T-helper 17 cell (primary cell): Measurements from ENCODE around the gene CHD9. TPM values are rescaled to one million over a fixed set of nuclear protein-coding genes. Genes with fewer than 3 reads are reported as not detected.

Experiments used
- ATAC-seq: fragments of 150-1000 bp; cut with Tn5 transposase; 2 replicates; pipeline ENCODE4 v1.10.0; 2021; ENCODE audit warnings: mild to moderate bottlenecking, moderate library complexity
- DNase-seq, 3 donors: peaks; one replicate each; pipeline versions ENCODE4 v3.0.0 to v3.0.0-alpha.2; 2020 to 2021
- H3K9me3 ChIP-seq: one replicate; pipeline ENCODE4 v1.7.0; 2013; ENCODE audit warnings: low read length, mild to moderate bottlenecking; ENCODE audit not compliant: control insufficient read depth, poor library complexity, severe bottlenecking
- H3K27ac Mint-ChIP-seq: one replicate; pipeline ENCODE4 v1.8.0; 2022; ENCODE audit warnings: mild to moderate bottlenecking, moderate library complexity, mixed read lengths
- H3K27me3 Mint-ChIP-seq: one replicate; pipeline ENCODE4 v1.8.0; 2022; ENCODE audit warnings: mixed read lengths
- H3K36me3 Mint-ChIP-seq: one replicate; pipeline ENCODE4 v1.8.0; 2022; ENCODE audit warnings: low read depth, mixed read lengths
- H3K4me1 Mint-ChIP-seq: one replicate; pipeline ENCODE4 v1.8.0; 2022; ENCODE audit warnings: mild to moderate bottlenecking, mixed read lengths
- H3K4me3 Mint-ChIP-seq: one replicate; pipeline ENCODE4 v1.8.0; 2022; ENCODE audit warnings: mild to moderate bottlenecking, moderate library complexity, mixed read lengths
- total RNA-seq, 4 donors: library from RNA in 2 of 4; stranded (reverse) in 2 of 4; gene quantifications; one replicate each; pipeline ENCODE4 v1.2.3 and lab custom pipeline; 2022 to 2026

The CHD9 gene
- total RNA-seq, 2 donors from 2014 or later, result 32.4 to 33.3 TPM

DNA sequence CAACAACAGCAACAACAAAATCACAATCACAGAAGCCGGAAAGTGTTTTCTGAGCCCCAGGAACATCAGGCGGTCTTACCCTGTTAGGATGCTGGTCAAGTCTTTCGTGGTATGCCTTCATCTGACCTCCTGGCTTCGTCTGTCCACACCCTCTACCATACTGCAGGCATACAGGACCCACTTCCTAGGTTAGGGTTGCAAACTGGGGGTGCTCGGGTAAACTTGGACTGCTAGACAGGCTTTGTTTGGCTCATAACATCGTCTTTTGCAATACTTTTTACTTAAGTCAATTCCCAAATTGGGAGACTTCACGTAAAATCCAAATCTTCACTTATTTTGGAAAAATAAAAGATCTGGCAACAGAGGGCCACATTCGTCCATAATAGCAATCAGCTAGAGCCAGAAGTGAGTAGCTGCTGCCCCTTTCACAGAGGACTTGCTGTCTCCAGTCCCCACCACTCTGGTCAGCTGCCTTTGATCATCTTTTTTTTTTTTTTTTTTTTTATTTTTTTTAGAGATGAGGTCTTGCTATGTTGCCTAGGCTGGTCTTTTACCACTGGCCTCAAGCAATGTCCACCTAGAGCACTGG, 30.0 kb downstream of the CHD9 start:
- H3K9me3 ChIP-seq, result no peaks in the 10 kb centered on the region
- Mint-ChIP-seq H3K4me3 (no peak overlapping the region), H3K27ac (no peak overlapping the region), H3K4me1 (peaks cover 10% of the 10 kb centered on the region), H3K36me3 (no peaks in the 10 kb centered on the region), H3K27me3 (no peaks in the 10 kb centered on the region)
- DNase-seq, result no peak
- ATAC-seq, result no peak

DNA sequence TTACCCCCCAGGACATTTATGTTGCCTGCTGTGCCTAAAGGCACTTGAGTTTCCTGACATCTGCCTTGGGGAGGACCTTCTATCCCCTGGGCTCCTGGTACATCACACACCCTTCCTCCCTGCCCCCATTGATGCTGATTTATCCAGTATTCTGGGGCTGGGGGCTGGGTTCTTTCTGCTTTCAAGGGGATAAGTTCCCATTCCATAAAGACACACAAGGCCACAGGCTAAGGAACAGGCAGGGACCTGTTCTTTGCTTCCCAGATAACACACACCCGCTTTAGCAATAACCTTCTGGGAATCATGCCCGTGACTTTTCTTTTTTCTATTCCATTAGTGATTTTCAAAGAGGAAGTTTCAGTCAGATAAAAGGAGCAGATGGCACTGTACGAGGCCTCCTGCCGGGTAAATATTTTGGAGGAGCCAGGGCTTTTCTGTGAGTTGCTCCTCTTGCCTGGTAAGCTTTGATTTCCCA, 30.6 kb downstream of the CHD9 start:
- no peaks in the 10 kb centered on the region for H3K27me3 Mint-ChIP-seq
- ATAC-seq (no peak), DNase-seq (no peak)
- H3K27ac Mint-ChIP-seq, result peak overlapping the region; percentile 34
- no peaks in the 10 kb centered on the region for H3K9me3 ChIP-seq
- H3K4me3 Mint-ChIP-seq, result no peak overlapping the region
- H3K36me3 Mint-ChIP-seq, result no peaks in the 10 kb centered on the region
- H3K4me1 Mint-ChIP-seq, result peaks cover 12% of the 10 kb centered on the region

DNA sequence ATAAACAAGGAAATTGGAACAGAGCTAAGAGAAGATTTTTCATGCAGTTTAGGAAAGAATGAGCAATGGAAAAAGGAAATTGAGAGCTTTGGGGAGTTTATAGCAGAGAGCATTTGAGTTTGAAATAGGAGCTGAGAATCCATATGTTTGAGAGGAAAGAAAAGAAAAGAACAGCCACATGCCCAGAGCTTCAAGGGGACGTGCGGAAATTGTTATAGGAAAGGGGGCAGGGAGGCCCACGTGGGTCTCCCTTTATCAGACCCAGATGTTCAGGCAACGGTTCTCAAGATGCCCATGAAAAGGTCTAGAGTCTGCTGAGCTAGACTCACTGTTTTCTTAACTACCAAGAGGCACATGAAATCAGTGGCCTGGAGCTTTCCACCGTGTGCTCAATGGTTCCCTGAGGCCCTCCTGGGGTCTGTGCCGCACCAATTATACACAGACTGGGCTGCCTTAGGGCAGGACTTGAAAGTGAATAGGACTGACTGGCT, 31.2 kb downstream of the CHD9 start:
- no peaks in the 10 kb centered on the region for H3K9me3 ChIP-seq
- DNase-seq (no peak), ATAC-seq (no peak)
- H3K27ac Mint-ChIP-seq, result peak overlapping the region; percentile 34
- H3K4me1 Mint-ChIP-seq, result peaks cover 16% of the 10 kb centered on the region
- no peaks in the 10 kb centered on the region for H3K36me3 Mint-ChIP-seq
- H3K27me3 Mint-ChIP-seq, result no peaks in the 10 kb centered on the region
- H3K4me3 Mint-ChIP-seq, result no peak overlapping the region

DNA sequence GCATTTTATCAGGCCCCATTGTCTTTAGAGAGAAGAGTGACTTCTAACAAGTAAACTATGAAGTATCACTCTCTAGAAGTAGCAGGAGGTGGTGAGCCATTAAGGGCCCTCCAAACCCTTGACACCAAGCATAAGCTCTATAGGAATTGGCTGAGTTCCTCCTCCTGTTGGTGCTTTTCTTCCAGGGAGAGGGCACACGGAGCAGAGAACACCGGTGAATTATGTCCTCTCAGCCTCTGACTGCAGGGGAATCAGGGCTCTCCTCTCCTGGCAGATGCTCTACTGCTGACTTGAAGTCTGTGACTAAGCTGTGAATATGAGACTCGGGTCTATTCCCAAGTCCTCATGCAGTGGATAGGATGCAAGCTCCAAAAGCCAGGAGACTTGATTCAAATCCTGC, 32.3 kb downstream of the CHD9 start:
- no peak for ATAC-seq
- DNase-seq, result no peak
- no peak overlapping the region for H3K4me3 Mint-ChIP-seq
- H3K9me3 ChIP-seq, result no peaks in the 10 kb centered on the region
- H3K27me3 Mint-ChIP-seq, result no peaks in the 10 kb centered on the region
- peaks cover 18% of the 10 kb centered on the region for H3K4me1 Mint-ChIP-seq
- no peaks in the 10 kb centered on the region for H3K36me3 Mint-ChIP-seq
- no peak overlapping the region for H3K27ac Mint-ChIP-seq

DNA sequence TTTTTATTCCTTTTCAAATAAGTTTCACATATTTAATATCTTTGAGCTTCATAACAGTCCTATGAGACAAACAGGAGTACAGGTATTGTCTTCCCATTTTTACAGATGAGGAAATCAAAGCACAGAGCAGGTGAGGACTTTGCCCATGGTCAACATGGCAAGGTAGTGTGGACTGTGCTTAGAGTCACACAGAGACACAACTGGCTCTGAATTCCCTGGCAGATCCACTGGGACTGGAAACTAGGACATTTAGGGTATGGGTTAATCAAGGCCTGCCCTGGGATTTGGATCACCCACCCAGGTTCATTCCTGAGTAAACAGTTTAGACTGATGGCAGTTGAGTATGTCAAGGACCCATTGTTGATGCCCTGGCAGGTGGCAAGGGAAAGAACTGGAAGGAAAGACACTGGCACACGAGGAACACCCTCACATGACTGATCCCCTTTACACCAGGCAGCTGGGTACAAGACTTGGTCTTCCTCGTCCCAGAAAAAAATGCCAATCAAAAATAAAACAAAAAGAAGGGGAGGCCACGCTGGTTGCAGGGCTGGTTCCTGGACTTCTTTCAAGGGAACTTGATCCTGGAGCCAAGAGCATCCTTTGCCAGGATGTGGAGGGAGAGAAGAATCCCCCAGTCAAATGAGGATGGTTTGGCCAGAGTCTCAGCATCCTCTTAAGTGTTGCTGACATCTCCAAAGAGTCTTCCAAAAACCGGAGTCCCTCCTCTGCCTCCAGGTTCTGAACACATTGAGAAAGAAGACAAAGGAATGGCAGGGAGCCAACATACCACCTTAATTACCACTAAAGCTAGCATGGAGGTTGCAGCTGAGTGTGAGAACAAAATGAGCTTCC, 34.9 kb downstream of the CHD9 start:
- no peaks in the 10 kb centered on the region for H3K9me3 ChIP-seq
- H3K27ac Mint-ChIP-seq, result no peak overlapping the region
- no peaks in the 10 kb centered on the region for H3K27me3 Mint-ChIP-seq
- peak overlapping the region; percentile 12 for H3K4me3 Mint-ChIP-seq
- DNase-seq (no peak), ATAC-seq (no peak)
- no peaks in the 10 kb centered on the region for H3K36me3 Mint-ChIP-seq
- H3K4me1 Mint-ChIP-seq, result peaks cover 22% of the 10 kb centered on the region

DNA sequence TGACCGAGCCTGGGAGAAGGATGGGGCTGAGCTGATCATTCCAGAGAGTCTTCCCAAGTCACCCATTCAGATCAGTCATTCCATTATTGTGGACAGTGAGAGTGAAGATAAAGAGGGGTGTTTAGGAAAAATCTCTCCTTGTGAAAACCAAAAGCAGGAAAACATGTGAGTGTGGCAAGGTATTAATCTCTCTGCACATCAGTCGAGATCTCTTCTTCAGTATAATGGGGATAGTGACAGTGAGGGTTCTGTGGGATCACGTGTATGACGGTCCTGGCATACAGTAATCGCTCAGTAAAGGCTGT, 35.4 kb downstream of the CHD9 start:
- Mint-ChIP-seq H3K36me3 (no peaks in the 10 kb centered on the region), H3K4me3 (peak overlapping the region; percentile 47), H3K27me3 (no peaks in the 10 kb centered on the region), H3K27ac (no peak overlapping the region), H3K4me1 (peaks cover 22% of the 10 kb centered on the region)
- ATAC-seq (no peak), DNase-seq (no peak)
- H3K9me3 ChIP-seq, result no peaks in the 10 kb centered on the region

DNA sequence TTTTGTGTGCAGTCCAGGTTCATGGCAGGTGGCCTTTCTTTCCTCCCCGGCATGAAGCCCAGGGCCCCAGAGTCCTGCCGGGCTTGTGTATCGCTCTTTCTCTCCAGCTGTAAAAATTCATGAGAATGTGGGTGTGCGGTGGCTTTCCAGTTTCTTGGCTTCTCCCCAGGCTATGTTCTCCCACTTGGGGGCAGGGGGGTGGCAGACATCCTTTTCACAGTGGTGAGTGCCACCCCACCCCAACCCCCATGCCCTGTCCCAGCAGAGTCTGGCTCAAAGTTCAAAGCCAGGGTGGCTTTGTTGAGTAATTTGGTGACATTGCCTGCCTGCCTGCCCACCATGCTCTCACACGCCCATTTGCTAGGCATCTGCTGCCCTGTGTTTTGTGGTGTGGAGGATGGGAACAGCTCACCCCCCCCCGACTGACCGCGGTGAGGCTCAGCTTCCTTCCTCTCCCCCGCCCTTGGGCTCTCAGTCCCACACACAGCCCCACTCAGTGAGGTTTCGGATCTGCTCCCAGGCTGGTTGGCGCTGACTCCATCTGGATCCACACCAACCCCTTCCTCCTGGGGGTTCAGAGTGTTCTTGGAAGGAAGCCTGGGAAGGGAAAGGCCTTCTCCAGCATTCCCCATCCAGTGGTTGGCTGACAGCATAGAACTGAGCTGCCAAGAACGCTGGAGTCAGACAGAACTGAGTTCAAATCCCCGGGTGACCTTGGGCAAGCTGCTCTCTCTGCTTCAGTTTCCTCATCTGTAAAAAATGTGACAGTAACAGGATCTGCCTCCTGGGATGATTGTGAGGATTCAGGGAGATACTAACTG, 36.0 kb downstream of the CHD9 start:
- no peaks in the 10 kb centered on the region for H3K9me3 ChIP-seq
- ATAC-seq (peak; percentile 32), DNase-seq (no peak)
- peak overlapping the region; percentile 66 for H3K27ac Mint-ChIP-seq
- peak overlapping the region; percentile 47 for H3K4me3 Mint-ChIP-seq
- H3K4me1 Mint-ChIP-seq, result peaks cover 22% of the 10 kb centered on the region
- no peaks in the 10 kb centered on the region for H3K36me3 Mint-ChIP-seq
- no peaks in the 10 kb centered on the region for H3K27me3 Mint-ChIP-seq

DNA sequence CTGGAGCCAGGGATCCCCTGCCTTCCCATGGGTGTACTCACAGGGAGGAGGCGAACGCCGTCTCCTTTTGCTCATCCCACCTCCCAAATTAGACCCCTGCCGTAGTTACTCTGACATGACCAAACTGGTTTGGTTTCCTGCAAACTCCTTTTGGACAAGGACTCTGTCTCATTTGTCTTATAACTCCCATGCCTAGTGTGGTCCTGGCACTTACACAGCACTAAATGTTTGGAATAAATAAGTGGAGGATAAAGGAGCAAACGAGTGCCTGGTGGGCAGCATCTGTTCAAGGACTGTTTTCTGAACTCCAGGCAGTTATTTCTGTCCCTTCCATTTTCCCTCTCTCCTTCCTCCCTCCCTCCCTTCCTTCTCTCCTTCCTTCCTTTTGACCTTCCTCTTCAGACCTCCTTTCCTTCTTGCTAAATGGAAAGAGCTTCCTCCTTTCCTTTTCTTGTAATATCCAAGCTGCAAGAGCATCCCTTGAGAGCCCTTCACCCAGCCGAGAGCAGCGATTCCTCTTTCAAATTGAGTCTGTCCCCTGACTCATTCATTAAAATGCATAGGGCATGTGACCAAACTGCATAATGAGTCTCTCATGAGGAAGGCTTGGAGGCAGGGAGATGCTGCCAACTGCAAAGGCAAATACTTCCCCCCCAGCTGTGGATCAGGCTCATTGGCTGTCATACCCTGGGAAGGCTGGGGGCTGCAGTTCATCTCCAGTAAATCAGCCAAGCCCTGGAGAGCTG, 36.8 kb downstream of the CHD9 start:
- peak; percentile 37 for ATAC-seq
- no peaks in the 10 kb centered on the region for H3K36me3 Mint-ChIP-seq
- peak overlapping the region; percentile 66 for H3K27ac Mint-ChIP-seq
- no peaks in the 10 kb centered on the region for H3K27me3 Mint-ChIP-seq
- H3K4me1 Mint-ChIP-seq, result peaks cover 22% of the 10 kb centered on the region
- no peak for DNase-seq
- H3K9me3 ChIP-seq, result no peaks in the 10 kb centered on the region
- H3K4me3 Mint-ChIP-seq, result peak overlapping the region; percentile 63

DNA sequence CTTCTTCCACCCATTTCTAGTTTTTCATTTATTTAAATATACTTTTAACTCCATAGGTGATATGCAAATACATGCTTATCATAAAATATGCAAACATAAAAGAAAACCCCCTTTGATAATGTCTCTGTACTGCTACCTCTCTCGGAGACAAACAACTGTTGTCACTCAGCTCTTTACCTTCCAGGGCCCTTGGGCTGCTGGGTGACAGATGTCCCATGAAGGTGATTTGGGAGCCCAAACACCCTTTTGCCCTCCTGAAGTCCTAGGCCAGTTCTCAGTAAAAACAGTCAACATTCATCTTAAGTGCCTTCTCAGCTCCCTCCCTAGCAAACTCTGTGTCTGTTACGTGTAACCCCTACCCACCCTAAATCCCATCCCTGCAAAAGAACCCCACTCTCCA, 37.5 kb downstream of the CHD9 start:
- no peak overlapping the region for H3K4me3 Mint-ChIP-seq
- no peak overlapping the region for H3K27ac Mint-ChIP-seq
- DNase-seq (no peak), ATAC-seq (no peak)
- no peaks in the 10 kb centered on the region for H3K27me3 Mint-ChIP-seq
- peaks cover 21% of the 10 kb centered on the region for H3K4me1 Mint-ChIP-seq
- H3K36me3 Mint-ChIP-seq, result no peaks in the 10 kb centered on the region
- no peaks in the 10 kb centered on the region for H3K9me3 ChIP-seq

DNA sequence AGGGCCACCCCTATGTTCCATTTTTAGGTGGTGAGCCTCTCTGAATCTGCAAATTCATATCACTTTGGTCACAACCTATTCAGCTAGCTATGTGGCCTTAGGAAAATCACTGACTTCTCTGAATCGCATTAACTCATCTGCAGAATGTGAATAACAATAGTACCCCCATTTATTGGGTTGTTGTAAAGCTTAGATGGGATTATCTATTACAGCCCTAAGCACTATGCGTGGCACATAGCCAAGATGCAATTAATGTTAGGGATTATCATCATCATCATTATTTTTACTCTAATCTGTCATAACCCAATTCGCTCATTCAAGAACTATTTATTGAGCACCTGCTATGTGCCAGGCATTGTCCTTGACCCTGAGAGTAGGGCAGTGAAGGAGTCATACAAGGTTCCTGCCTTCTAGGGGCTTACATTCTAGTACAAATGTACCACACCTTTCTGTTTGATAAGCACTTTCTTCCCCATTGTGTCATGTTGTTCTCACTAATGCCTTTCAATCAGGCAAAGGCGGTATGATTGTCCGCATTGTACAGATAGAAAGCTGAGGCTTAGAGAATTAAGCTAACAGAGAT, 38.5 kb downstream of the CHD9 start:
- ATAC-seq, result no peak
- H3K4me3 Mint-ChIP-seq, result no peak overlapping the region

DNA sequence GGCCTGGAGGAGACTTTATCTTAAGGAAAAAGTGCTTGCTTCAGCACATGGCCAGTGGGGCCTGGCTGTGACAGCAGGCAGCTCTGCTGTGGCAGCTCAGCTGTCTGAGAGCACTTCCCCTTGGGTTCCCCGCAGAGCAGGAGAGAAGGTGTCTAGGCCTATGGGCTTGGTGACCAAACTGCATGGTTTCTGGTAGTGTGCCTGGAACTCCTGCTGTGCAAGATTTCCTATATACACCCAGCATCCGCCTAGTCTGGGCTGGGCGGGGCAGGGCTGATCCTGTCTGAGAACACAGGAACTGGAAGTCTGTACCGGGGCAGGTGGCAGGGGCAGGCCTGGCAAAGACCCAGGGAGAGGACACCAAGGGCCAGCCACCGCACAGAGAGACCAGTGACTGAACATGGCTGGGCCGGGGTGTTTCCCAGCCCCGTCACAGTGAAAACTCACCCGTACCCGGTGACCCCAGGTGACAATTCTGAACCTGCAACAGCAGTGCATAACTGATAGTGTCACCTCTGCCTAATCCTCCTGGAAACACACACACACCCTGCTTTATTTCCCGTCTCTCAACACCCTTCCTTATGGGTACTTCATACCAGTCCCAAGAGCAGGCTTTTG, 39.3 kb downstream of the CHD9 start:
- peak; percentile 45 for ATAC-seq
- no peak for DNase-seq
- H3K36me3 Mint-ChIP-seq, result no peaks in the 10 kb centered on the region
- H3K4me1 Mint-ChIP-seq, result peaks cover 28% of the 10 kb centered on the region
- H3K9me3 ChIP-seq, result no peaks in the 10 kb centered on the region
- H3K27ac Mint-ChIP-seq, result peak overlapping the region; percentile 53
- H3K27me3 Mint-ChIP-seq, result no peaks in the 10 kb centered on the region
- H3K4me3 Mint-ChIP-seq, result no peak overlapping the region

More for the DNA sequence above, 38.5 kb downstream of the CHD9 start:
- no peaks in the 10 kb centered on the region for H3K36me3 Mint-ChIP-seq
- no peak for DNase-seq
- H3K27me3 Mint-ChIP-seq, result no peaks in the 10 kb centered on the region
- H3K4me1 Mint-ChIP-seq, result peaks cover 23% of the 10 kb centered on the region
- H3K27ac Mint-ChIP-seq, result peak overlapping the region; percentile 53
- H3K9me3 ChIP-seq, result no peaks in the 10 kb centered on the region

DNA sequence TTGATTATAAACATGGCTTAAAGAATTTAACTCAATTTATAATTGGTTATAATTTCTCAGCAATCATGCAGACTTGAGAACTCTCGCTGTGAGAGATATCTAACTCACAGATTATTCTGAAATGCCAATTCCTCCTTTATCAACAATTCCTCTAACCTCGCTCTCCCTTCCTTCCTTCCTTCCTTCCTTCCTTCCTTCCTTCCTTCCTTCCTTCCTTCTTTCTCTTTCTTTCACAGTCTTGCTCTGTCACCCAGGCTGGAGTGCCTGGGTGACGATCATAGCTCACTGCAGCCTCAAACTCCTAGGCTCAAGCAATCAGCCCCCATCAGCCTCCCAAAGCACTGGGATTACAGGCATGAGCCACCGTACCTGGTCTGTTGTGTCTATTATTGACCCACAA, 42.4 kb downstream of the CHD9 start:
- no peak for ATAC-seq
- Mint-ChIP-seq H3K4me1 (peaks cover 21% of the 10 kb centered on the region), H3K4me3 (no peak overlapping the region), H3K27ac (no peak overlapping the region), H3K27me3 (no peaks in the 10 kb centered on the region), H3K36me3 (no peaks in the 10 kb centered on the region)
- no peak for DNase-seq
- no peaks in the 10 kb centered on the region for H3K9me3 ChIP-seq
